Osteocyte (in vitro differentiated cells): Measurements from ENCODE around the gene OR11H7. TPM values are rescaled to one million over a fixed set of nuclear protein-coding genes. Genes with fewer than 3 reads are reported as not detected.
"Not testable (repeated sequence)": the region's sequence is repeated elsewhere in the genome, so short reads cannot be mapped to it uniquely, and the experiment has no call there.

Source experiments
- DNase-seq: peaks from one replicate; pipeline ENCODE4 v3.0.0; 2021; ENCODE audit warnings: mixed read lengths; ENCODE audit not compliant: unreplicated experiment; ENCODE audit errors: extremely low spot score
- H3K27ac Mint-ChIP-seq: one replicate; pipeline ENCODE4 v1.8.0; 2021; ENCODE audit warnings: mild to moderate bottlenecking, mixed read lengths; ENCODE audit not compliant: unreplicated experiment
- H3K27me3 Mint-ChIP-seq: one replicate; pipeline ENCODE4 v1.8.0; 2021; ENCODE audit warnings: mixed read lengths; ENCODE audit not compliant: unreplicated experiment
- H3K36me3 Mint-ChIP-seq: one replicate; pipeline ENCODE4 v1.8.0; 2021; ENCODE audit warnings: mixed read lengths; ENCODE audit not compliant: unreplicated experiment
- H3K4me1 Mint-ChIP-seq: one replicate; pipeline ENCODE4 v1.8.0; 2021; ENCODE audit warnings: mixed read lengths; ENCODE audit not compliant: unreplicated experiment
- H3K4me3 Mint-ChIP-seq: one replicate; pipeline ENCODE4 v1.8.0; 2021; ENCODE audit warnings: mild to moderate bottlenecking, moderate library complexity, mixed read lengths; ENCODE audit not compliant: unreplicated experiment
- H3K9me3 Mint-ChIP-seq: one replicate; pipeline ENCODE4 v1.8.0; 2021; ENCODE audit warnings: mixed read lengths; ENCODE audit not compliant: unreplicated experiment
- CTCF ChIP-seq: fragments of 200-600 bp; sonication (generic); IDR thresholded peaks from 2 replicates; pipeline ENCODE4 v1.5.0; 2021; ENCODE audit warnings: antibody characterized with exemption, mild to moderate bottlenecking, moderate library complexity
- total RNA-seq: library from RNA; stranded (reverse); gene quantifications from 2 replicates; pipeline ENCODE4 v1.2.1, GENCODE V29; 2021

The OR11H7 gene
- total RNA-seq, 1 donor from 2014 or later: not detected

GRCh38 chr14:20219033-20219432, 9.7 kb upstream of the OR11H7 start:
- no peaks in the 10 kb centered on the region for H3K27me3 Mint-ChIP-seq
- H3K36me3 Mint-ChIP-seq: no peaks in the 10 kb centered on the region
- no peak for DNase-seq

GRCh38 chr14:20223410-20223809, 5.4 kb upstream of the OR11H7 start, which contains the start of gene OR11H6:
Gene OR11H6, plus strand, starts transcription at chr14:20223710. Its CDS starts 0 bp downstream, at chr14:20223710.
- no peak for DNase-seq
- Mint-ChIP-seq H3K4me1 (no peaks in the 10 kb centered on the region), H3K27ac (no peak within 1 kb of the TSS), H3K27me3 (no peaks in the 10 kb centered on the region), H3K36me3 (no peaks in the 10 kb centered on the region), H3K4me3 (no peak within 1 kb of the TSS), H3K9me3 (peaks cover 9% of the 10 kb centered on the region)
- no peak for TF ChIP-seq CTCF

More at GRCh38 chr14:20219033-20219432, 9.7 kb upstream of the OR11H7 start:
- H3K27ac Mint-ChIP-seq: no peak overlapping the region
- no peak overlapping the region for H3K4me3 Mint-ChIP-seq
- H3K9me3 Mint-ChIP-seq: peaks cover 15% of the 10 kb centered on the region
- TF ChIP-seq CTCF: no peak
- no peaks in the 10 kb centered on the region for H3K4me1 Mint-ChIP-seq

- H3K27ac Mint-ChIP-seq, H3K9me3 Mint-ChIP-seq, H3K27me3 Mint-ChIP-seq, DNase-seq, H3K4me1 Mint-ChIP-seq, H3K36me3 Mint-ChIP-seq, H3K4me3 Mint-ChIP-seq: not testable (repeated sequence)
Observed at GRCh38 chr14:20235415-20235814, 6.6 kb downstream of the OR11H7 start.

GRCh38 chr14:20247646-20248246, 19.0 kb downstream of the OR11H7 start:
- no peak overlapping the region for H3K27ac Mint-ChIP-seq
- H3K36me3 Mint-ChIP-seq: no peaks in the 10 kb centered on the region
- H3K4me1 Mint-ChIP-seq: no peaks in the 10 kb centered on the region
- H3K27me3 Mint-ChIP-seq: no peaks in the 10 kb centered on the region
- no peak for TF ChIP-seq CTCF
- no peak overlapping the region for H3K4me3 Mint-ChIP-seq
- no peak for DNase-seq
- peaks cover 17% of the 10 kb centered on the region for H3K9me3 Mint-ChIP-seq

GRCh38 chr14:20262642-20263128, 33.9 kb downstream of the OR11H7 start:
- no peak for TF ChIP-seq CTCF
- Mint-ChIP-seq H3K9me3 (no peaks in the 10 kb centered on the region), H3K27ac (peak overlapping the region; percentile 6), H3K4me1 (peaks cover 7% of the 10 kb centered on the region), H3K4me3 (no peak overlapping the region), H3K27me3 (no peaks in the 10 kb centered on the region), H3K36me3 (no peaks in the 10 kb centered on the region)
- no peak for DNase-seq

- not testable (repeated sequence) for H3K27ac Mint-ChIP-seq, DNase-seq, H3K4me1 Mint-ChIP-seq, H3K9me3 Mint-ChIP-seq, H3K27me3 Mint-ChIP-seq, H3K4me3 Mint-ChIP-seq, H3K36me3 Mint-ChIP-seq
Observed at GRCh38 chr14:20264361-20264760, 35.6 kb downstream of the OR11H7 start.
